ENCODE measurements around the gene TBL1XR1.

GRCh38 chr3:177045222-177045621 is 152.1 kb downstream of the TBL1XR1 start:
- TF ChIP-seq CTCF (IDR thresholded peaks at IDR 0.05) (no peak), POLR2A (IDR thresholded peaks at IDR 0.05) (no peak)
